ENCODE data around the gene SMYD3. TPM values are rescaled to one million over a fixed set of nuclear protein-coding genes. Genes with fewer than 3 reads are reported as not detected.
A peak's percentile ranks its signal among the peaks of the same experiment; 100 is the strongest.

Gene SMYD3
- total and polyA plus RNA-seq, 9 of the 15 experiments (the other 6 are each of a cell fraction or from before 2014, with no cell fraction given) = 128 to 440 (median 197) TPM

DNA sequence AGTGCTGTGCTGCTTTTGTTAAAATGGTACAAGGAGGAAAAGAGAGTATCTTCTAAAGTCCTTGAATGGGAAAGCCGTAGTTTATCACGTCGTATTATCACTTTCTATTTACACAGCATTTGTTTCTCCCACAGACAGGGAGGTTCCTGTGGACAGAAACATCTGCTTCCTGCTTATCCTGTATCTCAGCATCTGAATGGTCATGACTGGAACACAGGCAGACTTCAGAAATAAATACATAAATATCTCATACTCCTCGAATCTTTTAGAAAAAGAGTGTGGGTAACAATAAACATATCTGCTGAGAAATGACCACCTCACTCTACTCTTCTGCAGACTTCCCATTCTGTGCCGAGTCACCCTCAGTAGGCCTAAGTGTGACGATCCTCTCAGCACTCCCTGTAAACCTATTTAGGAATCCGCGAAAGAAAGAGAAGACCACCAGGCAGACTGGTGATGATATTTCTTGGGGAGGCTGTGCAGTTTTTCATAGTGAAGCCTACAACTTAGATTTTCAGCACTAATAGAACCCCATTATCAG is 393.5 kb downstream of the SMYD3 start (continued):
- TF ChIP-seq, protein P1, sequence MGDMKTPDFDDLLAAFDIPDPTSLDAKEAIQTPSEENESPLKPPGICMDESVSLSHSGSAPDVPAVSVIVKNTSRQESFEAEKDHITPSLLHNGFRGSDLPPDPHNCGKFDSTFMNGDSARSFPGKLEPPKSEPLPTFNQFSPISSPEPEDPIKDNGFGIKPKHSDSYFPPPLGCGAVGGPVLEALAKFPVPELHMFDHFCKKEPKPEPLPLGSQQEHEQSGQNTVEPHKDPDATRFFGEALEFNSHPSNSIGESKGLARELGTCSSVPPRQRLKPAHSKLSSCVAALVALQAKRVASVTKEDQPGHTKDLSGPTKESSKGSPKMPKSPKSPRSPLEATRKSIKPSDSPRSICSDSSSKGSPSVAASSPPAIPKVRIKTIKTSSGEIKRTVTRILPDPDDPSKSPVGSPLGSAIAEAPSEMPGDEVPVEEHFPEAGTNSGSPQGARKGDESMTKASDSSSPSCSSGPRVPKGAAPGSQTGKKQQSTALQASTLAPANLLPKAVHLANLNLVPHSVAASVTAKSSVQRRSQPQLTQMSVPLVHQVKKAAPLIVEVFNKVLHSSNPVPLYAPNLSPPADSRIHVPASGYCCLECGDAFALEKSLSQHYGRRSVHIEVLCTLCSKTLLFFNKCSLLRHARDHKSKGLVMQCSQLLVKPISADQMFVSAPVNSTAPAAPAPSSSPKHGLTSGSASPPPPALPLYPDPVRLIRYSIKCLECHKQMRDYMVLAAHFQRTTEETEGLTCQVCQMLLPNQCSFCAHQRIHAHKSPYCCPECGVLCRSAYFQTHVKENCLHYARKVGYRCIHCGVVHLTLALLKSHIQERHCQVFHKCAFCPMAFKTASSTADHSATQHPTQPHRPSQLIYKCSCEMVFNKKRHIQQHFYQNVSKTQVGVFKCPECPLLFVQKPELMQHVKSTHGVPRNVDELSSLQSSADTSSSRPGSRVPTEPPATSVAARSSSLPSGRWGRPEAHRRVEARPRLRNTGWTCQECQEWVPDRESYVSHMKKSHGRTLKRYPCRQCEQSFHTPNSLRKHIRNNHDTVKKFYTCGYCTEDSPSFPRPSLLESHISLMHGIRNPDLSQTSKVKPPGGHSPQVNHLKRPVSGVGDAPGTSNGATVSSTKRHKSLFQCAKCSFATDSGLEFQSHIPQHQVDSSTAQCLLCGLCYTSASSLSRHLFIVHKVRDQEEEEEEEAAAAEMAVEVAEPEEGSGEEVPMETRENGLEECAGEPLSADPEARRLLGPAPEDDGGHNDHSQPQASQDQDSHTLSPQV (IDR thresholded peaks at IDR 0.05) = peak; percentile 91
- TF ChIP-seq ZNF76 (CRISPR knock-in tag; IDR thresholded peaks at IDR 0.05; ENCODE audit: borderline replicate concordance) (no peak), ZNF445 (CRISPR knock-in tag; IDR thresholded peaks at IDR 0.05; ENCODE audit: low read depth) (no peak), ZNF79 (CRISPR knock-in tag; IDR thresholded peaks at IDR 0.05; ENCODE audit: low read depth) (no peak), RBBP5 (IDR thresholded peaks at IDR 0.05; ENCODE audit: borderline replicate concordance, insufficient read depth, low read length, poor library complexity, severe bottlenecking) (peak; percentile 45), WHSC1 (IDR thresholded peaks at IDR 0.05; ENCODE audit: low read length) (no peak), HNRNPK (IDR thresholded peaks at IDR 0.05; ENCODE audit: low read depth, low read length, poor library complexity, severe bottlenecking) (no peak), MEF2D (tag; conservative IDR thresholded peaks at IDR 0.05; ENCODE audit: low read depth) (peak; percentile 56; the same call in 1 of the 2 replicates), HDAC8 (tag; IDR thresholded peaks at IDR 0.05) (no peak), MIER1 (IDR thresholded peaks at IDR 0.05; ENCODE audit: low read depth) (no peak), CHD2 (IDR thresholded peaks at IDR 0.05; ENCODE audit: low read depth, low read length) (no peak), ZBTB34 (CRISPR knock-in tag; IDR thresholded peaks at IDR 0.05) (no peak), SMAD4 (CRISPR knock-in tag; conservative IDR thresholded peaks at IDR 0.05) (peak; percentile 91), E2F5 (CRISPR knock-in tag; IDR thresholded peaks at IDR 0.05) (no peak), ZNF23 (CRISPR knock-in tag; IDR thresholded peaks at IDR 0.05) (no peak), GATAD2A (IDR thresholded peaks at IDR 0.05) (peak; percentile 92), GTF3C2 (IDR thresholded peaks at IDR 0.05; ENCODE audit: borderline replicate concordance, extremely low read depth, insufficient read length) (no peak), TEAD2 (tag; IDR thresholded peaks at IDR 0.05) (no peak)

Data from K562 (cell line).